MM.1S (cell line): ENCODE results near the gene LTB4R.

Experiments used
- EZH2 ChIP-seq: fragments of 300-600 bp; sonication (generic); optimal IDR thresholded peaks from 2 replicates; pipeline ENCODE3; 2017; ENCODE audit warnings: low read depth, mild to moderate bottlenecking, antibody characterized with exemption, low read length, mixed read lengths
- TF ChIP-seq, protein P1 (sequence below): fragments of 300-600 bp; sonication (generic); IDR thresholded peaks from 2 replicates; pipeline ENCODE4 v1.5.1; 2016; ENCODE audit warnings: antibody characterized with exemption, low read length, mixed read lengths

DNA sequence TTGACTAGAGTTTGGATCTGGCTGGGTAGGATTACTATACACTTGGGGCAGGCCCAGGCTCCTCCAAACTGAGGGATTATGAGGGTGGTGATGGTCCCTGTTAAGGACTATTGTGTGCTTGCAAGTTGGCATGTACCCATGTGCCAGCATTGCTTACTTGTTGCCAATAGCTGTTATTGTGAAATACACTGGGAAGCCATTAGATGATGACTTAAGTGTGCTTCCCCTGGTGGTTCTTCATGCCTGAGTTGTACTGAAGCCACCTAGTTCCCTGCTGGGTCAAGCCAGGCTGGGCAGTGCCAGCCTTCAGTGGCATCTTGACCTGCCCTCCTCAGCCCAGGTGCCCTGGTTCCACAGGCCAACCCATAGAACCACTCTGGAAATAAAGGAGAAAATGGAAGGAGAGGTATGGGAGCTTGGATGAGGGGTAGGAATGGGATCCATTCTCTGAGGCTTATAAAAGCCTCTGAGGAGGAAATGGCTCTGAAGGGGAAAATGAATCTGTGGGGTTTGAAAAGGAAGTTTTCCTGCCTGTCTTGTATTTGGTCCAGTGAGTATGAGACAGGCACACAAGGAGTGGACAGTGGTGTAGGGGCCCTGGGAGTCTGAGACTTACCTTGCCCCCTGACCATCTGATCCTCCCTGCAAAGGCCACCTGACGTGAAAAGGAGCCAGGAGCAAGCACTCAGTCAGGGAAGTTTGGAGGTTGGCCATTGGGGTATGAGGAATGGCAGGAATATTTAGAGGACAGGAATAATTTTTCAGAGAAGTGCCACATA, 724 bp downstream of the LTB4R start:
- TF ChIP-seq, protein P1, sequence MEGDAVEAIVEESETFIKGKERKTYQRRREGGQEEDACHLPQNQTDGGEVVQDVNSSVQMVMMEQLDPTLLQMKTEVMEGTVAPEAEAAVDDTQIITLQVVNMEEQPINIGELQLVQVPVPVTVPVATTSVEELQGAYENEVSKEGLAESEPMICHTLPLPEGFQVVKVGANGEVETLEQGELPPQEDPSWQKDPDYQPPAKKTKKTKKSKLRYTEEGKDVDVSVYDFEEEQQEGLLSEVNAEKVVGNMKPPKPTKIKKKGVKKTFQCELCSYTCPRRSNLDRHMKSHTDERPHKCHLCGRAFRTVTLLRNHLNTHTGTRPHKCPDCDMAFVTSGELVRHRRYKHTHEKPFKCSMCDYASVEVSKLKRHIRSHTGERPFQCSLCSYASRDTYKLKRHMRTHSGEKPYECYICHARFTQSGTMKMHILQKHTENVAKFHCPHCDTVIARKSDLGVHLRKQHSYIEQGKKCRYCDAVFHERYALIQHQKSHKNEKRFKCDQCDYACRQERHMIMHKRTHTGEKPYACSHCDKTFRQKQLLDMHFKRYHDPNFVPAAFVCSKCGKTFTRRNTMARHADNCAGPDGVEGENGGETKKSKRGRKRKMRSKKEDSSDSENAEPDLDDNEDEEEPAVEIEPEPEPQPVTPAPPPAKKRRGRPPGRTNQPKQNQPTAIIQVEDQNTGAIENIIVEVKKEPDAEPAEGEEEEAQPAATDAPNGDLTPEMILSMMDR = no peak
- no peak for TF ChIP-seq EZH2
